ENCODE data around the gene MOV10L1. TPM values are rescaled to one million over a fixed set of nuclear protein-coding genes. Genes with fewer than 3 reads are reported as not detected.

The MOV10L1 gene
- total RNA-seq, 8 experiments from 2014 or later = 0.11 to 2.9 (median 0.45) TPM

DNA sequence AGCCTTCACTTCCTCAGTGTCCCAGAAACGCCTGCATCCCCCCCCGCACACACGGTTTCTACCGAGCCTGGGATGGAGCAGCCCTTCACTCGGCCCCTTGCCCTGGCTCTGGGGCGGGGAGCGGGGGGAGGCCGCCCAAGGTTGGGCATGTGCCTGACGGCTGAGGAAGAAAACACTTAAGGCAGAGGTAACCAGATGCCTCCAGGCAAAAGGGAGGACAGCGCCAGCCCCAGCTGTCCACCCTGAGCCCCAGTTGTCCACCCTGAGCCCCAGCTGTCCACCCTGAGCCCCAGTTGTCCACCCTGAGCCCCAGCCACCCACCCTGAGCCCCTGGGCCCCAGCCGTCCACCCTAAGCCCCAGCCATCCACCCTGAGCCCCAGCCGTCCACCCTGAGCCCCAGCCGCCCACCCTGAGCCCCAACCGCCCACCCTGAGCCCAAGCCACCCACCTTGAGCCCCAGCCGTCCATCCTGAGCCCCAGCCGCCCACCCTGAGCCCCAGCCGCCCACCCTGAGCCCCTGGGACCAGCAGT is 27.9 kb upstream of the MOV10L1 start:
- Histone ChIP-seq H3K27ac (no peak overlapping the region), H3K4me1 (replicated peaks in 1 of 2) (peaks cover 14 to 25% of the 10 kb centered on the region in 2 donors), H3K4me3 (no peak overlapping the region)
- 0 to 93% (median 39%) methylated on average over 1 to 7 of the region's 17 CpGs; no CpG with 5 or more reads in 5 of the 10 experiments for WGBS, 10 experiments
- no peak for ATAC-seq (replicated peaks in 6 of 8)
- in situ Hi-C loops (cut with MboI; ENCODE audit: low pct_unique_long_range_greater_than_20kb in 2 of 9, low sequenced_read_pairs in 9 of 9, unreplicated experiment in 9 of 9) = no loop called here

DNA sequence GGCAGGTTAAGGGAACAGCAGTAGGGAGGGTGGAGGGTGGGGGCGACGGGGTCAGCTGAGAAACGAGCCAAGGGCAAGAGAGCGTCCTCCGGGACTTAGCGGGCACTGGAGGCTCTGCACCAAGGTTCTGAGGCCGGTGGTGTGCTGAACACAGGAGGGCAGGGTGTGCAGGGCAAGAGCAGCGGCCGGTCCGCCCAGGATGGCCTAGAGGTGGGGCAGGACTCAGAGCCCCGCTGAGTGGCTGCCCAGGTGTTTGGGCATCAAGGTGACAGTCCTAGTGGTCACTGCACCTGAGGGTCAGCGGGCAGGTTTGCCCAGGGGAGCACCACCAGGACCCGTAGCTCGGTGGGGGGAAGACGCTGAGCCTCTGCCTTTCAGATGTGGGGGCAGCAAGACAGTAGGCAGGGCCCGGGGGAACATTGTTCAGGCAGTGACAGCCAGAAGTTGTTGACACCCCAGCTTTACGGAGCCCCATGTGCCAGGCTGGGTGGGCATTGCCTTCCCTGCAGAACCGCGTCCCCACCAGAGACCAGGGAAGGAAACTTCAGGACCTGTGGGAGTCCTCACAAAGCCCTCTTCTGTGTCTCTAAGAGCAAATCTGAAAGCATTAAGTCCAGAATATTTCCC is 27.2 kb upstream of the MOV10L1 start:
- in situ Hi-C loops (cut with MboI; ENCODE audit: low pct_unique_long_range_greater_than_20kb in 2 of 9, low sequenced_read_pairs in 9 of 9, unreplicated experiment in 9 of 9) = no loop called here
- Histone ChIP-seq H3K27ac (no peak overlapping the region), H3K4me3 (no peak overlapping the region), H3K4me1 (replicated peaks in 1 of 2) (peaks cover 14 to 25% of the 10 kb centered on the region in 2 donors)
- ATAC-seq (replicated peaks in 6 of 8) = no peak
- 72 to 100% (median 86%) methylated on average over 1 to 9 of the region's 19 CpGs; no CpG with 5 or more reads in 6 of the 10 experiments for WGBS, 10 experiments

DNA sequence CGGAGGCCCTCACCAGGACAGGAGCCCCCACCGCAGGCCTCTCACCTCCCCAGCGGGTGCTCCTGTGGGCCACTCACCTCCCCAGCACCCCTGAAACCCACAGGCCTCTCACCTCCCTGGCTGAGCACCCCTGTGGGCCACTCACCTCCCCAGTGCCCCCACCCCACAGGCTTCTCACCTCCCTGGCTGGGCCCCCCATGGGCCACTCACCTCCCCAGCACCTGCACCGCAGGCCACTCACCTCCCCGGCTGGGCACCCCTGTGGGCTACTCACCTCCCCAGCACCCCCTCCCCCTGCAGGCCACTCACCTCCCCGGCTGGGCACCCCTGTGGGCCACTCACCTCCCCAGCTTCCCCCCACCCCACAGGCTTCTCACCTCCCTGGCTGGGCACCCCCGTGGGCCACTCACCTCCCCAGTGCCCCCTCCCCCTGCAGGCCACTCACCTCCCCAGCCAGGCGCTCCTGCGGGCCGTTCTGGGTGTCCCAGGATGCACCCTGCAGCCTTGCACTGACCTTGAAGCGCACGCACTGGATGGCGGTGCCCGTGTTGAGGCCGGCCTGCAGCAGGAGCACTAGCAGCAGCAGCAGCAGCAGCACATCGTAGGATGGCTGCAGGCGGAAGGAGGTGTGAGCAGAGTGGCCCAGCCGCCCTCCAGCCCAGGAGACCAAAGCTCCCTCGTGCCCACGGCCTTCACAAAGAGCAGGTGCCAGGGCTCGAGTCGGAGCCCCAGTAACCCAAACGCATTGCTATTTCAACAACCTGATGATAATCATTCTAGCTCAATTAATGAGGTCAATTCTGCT is 26.0 kb upstream of the MOV10L1 start:
- Histone ChIP-seq H3K27ac (no peak overlapping the region), H3K4me3 (no peak overlapping the region), H3K4me1 (replicated peaks in 1 of 2) (peaks cover 13 to 21% of the 10 kb centered on the region in 2 donors)
- 40 to 90% (median 83%) methylated on average over 1 to 6 of the region's 23 CpGs; no CpG with 5 or more reads in 7 of the 10 experiments for WGBS, 10 experiments
- ATAC-seq (replicated peaks in 6 of 8) = no peak
- in situ Hi-C loops (cut with MboI; ENCODE audit: low pct_unique_long_range_greater_than_20kb in 2 of 9, low sequenced_read_pairs in 9 of 9, unreplicated experiment in 9 of 9) = no loop called here

DNA sequence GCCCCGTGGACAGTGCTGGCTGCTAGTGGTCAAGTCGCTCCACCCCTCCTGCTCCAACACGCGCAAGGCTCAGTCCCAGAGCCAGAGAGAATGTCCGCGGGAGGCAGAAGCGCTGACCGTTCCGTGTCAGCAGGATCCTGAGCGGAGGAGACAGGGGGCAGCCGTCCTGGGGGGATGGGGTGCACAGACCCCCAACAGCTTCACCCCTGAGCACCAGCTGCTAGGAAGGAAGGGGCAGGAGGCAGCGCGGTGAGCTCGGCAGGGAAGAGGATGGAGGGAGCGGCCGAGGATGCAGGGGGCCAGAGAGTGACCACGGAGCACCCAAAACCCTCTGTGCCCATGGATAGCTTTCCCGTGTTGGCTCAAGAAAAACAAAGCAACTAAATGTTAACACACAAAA is 25.4 kb upstream of the MOV10L1 start:
- Histone ChIP-seq H3K27ac (no peak overlapping the region), H3K4me1 (replicated peaks in 1 of 2) (peaks cover 6 to 15% of the 10 kb centered on the region in 2 donors), H3K4me3 (no peak overlapping the region)
- no peak for ATAC-seq (replicated peaks in 6 of 8)
- in situ Hi-C loops (cut with MboI; ENCODE audit: low pct_unique_long_range_greater_than_20kb in 2 of 9, low sequenced_read_pairs in 9 of 9, unreplicated experiment in 9 of 9) = no loop called here
- 0 to 83% (median 60%) methylated on average over 1 to 12 of the region's 18 CpGs; no CpG with 5 or more reads in 4 of the 10 experiments for WGBS, 10 experiments

DNA sequence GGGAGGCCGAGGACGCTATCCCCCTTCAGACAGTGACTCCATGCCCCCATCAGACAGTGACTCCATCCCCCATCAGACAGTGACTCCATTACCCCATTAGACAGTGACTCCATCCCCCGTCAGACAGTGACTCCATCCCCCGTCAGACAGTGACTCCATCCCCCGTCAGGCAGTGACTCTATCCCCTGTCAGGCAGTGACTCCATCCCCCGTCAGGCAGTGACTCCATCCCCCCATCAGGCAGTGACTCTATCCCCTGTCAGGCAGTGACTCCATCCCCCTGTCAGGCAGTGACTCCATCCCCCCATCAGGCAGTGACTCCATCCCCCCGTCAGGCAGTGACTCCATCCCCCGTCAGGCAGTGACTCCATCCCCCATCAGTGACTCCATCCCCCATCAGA is 22.6 kb upstream of the MOV10L1 start:
- Histone ChIP-seq H3K27ac (no peak overlapping the region), H3K4me3 (no peak overlapping the region), H3K4me1 (replicated peaks in 1 of 2) (no peaks in the 10 kb centered on the region)
- WGBS, 10 experiments = 0 to 63% methylated on average over 2 to 3 of the region's 8 CpGs; no CpG with 5 or more reads in 8 of the 10 experiments
- in situ Hi-C loops (cut with MboI; ENCODE audit: low pct_unique_long_range_greater_than_20kb in 2 of 9, low sequenced_read_pairs in 9 of 9, unreplicated experiment in 9 of 9) = no loop called here
- ATAC-seq (replicated peaks in 6 of 8) = no peak

DNA sequence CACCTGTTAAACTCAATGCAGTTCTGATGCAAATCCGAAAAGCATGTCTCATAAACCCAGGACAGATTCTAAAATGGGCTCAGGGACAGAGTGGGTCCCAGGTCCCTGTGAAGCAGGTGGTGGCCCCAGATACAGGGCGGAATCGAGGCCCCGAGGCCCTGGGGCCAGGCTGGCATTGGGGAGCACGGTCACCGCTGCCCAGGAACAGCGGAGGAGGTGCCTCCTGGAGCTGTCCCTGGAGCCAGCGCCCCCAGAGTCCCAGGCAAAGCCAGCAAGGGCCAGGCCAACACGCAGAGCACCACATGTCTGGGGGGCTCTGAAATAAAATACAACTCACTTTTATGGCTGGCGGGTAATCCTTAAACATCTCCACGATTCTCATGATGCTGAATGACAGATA is 21.7 kb upstream of the MOV10L1 start:
- ATAC-seq (replicated peaks in 6 of 8) = no peak
- in situ Hi-C loops (cut with MboI; ENCODE audit: low pct_unique_long_range_greater_than_20kb in 2 of 9, low sequenced_read_pairs in 9 of 9, unreplicated experiment in 9 of 9) = no loop called here
- H3K4me1 ChIP-seq (replicated peaks in 1 of 2) = no peaks in the 10 kb centered on the region
- no peak overlapping the region for H3K27ac ChIP-seq
- 33 to 100% (median 84%) methylated on average over 1 to 4 of the region's 11 CpGs; no CpG with 5 or more reads in 4 of the 10 experiments for WGBS, 10 experiments
- no peak overlapping the region for H3K4me3 ChIP-seq

DNA sequence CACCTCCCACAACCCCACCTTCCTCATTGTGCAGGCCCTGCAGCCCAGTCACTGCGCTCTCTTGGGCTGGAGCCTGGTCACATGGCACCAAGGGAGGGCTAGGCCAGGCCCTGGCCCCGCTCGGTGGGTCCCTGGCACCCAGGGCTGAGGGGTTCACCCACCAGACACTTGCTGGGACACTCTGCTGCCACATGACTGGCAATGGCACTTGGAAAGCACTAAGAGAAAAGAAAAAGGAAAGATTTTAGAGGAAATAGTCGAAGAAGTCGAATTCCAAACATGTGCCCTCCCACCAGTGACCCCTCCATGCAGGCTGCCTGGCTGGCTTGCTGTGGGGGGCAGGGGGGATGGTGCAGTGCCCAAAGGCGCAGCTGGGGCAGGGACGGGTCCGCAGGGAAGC is 19.4 kb upstream of the MOV10L1 start:
- no peak for ATAC-seq (replicated peaks in 6 of 8)
- 67 to 79% (median 74%) methylated on average over 1 to 4 of the region's 8 CpGs; no CpG with 5 or more reads in 6 of the 10 experiments for WGBS, 10 experiments
- Histone ChIP-seq H3K4me1 (replicated peaks in 1 of 2) (peaks cover 0 to 11% of the 10 kb centered on the region in 2 donors), H3K27ac (no peak overlapping the region), H3K4me3 (no peak overlapping the region)
- in situ Hi-C loops (cut with MboI; ENCODE audit: low pct_unique_long_range_greater_than_20kb in 2 of 9, low sequenced_read_pairs in 9 of 9, unreplicated experiment in 9 of 9) = no loop called here

DNA sequence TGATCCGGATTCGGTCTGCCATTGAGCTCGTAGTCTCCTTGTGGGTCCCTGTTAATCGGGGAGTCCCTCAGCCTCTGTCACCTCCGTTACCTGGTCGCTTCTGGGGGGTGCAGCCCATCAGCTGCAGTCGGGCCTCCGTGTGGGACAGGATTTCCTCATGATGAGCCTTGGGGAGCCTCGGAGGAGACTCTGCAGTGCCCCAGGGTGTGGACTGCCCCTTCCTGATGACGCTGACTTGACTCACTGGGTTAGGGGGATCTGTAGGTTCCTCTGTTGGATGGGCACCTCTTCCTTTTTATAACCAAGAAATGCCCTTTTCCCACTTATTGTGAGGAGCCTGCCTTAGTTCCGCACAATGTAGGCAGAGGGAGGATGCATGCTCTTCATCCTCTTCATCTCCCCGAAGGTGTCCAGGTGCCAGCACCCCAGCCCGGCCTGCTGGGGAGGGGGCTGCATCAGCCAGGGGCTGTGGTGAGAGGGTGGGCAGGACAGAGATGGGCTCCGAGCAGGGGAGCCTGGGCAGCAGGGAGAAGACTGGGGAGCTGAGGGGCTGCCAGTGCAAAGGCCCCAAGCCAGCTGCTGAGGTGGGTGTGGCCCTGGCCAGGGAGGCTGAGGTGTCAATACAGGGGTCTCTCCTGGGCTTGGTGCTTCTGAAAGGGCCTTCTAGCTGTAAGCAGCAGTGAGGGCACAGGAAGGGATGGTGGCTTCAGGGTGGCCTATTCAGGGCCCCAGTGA is 18.2 kb upstream of the MOV10L1 start:
- no peak overlapping the region for H3K27ac ChIP-seq
- no peak for ATAC-seq (replicated peaks in 6 of 8)
- in situ Hi-C loops (cut with MboI; ENCODE audit: low pct_unique_long_range_greater_than_20kb in 2 of 9, low sequenced_read_pairs in 9 of 9, unreplicated experiment in 9 of 9) = no loop called here
- WGBS, 10 experiments = 60 to 92% (median 79%) methylated on average over 1 to 6 of the region's 14 CpGs; no CpG with 5 or more reads in 4 of the 10 experiments
- H3K4me3 ChIP-seq = no peak overlapping the region
- peaks cover 0 to 11% of the 10 kb centered on the region in 2 donors for H3K4me1 ChIP-seq (replicated peaks in 1 of 2)

DNA sequence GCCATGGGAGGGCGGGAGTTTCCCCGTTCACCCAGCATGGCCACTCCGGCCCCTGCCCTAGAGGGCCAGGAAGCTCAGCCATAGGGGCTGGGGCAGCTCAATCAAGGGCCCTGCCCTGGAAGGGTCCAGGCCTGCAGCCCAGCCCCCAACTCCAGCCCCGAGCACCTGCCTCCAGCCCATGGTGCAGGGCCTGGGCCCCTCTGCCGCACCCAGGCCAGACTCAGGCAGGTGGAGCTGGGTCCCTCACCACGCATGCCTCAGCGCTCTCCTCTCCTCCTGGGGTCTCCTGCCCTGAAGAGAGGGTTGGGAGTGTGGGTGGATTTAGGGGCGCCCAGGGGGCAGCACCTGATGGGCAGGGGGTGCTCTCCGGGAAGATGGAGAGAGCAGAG is 17.6 kb upstream of the MOV10L1 start:
- H3K4me3 ChIP-seq = no peak overlapping the region
- in situ Hi-C loops (cut with MboI; ENCODE audit: low pct_unique_long_range_greater_than_20kb in 2 of 9, low sequenced_read_pairs in 9 of 9, unreplicated experiment in 9 of 9) = no loop called here

DNA sequence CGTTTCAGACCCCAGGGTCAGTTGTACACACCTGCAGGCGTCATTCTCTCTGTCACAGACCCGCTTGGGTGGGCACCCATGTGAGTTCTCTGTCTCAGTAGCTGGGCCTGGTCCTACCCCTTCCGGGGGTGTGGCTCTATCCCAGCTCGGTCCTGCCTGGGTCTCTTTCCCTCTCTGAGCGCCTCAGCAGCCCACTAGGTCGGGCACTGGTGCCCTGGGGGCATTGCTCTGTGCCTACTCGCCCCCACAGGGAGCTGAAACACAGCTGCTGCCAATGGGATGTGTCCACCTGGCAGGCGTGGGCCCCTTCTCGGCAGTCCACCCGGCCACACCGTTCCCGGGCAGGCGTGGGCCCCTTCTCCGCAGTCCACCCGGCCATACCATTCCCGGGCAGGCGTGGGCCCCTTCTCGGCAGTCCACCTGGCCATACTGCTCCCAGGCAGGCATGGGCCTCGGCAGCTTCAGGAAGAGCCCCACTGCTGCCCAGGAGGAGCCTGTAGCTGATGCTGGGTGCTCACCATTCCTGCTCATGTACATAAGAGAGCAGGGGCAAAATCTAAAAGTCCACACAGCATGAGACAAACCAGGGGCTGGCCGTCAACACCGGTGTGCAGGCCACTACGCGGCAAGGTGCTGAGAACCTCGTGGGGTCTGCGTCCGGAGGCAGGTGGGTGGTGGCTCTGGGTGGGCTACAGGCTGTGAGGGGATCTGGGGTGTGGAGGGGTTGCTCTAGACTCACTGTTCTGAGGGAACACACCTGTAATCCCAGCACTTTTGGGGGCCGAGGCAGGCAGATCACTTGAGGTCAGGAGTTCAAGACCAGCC is 16.9 kb upstream of the MOV10L1 start:
- in situ Hi-C loops (cut with MboI; ENCODE audit: low pct_unique_long_range_greater_than_20kb in 2 of 9, low sequenced_read_pairs in 9 of 9, unreplicated experiment in 9 of 9) = no loop called here
- Histone ChIP-seq H3K4me3 (no peak overlapping the region), H3K27ac (no peak overlapping the region), H3K4me1 (replicated peaks in 1 of 2) (peaks cover 0 to 11% of the 10 kb centered on the region in 2 donors)
- 46 to 100% (median 90%) methylated on average over 1 to 7 of the region's 28 CpGs; no CpG with 5 or more reads in 6 of the 10 experiments for WGBS, 10 experiments
- ATAC-seq (replicated peaks in 6 of 8) = no peak

More for the DNA sequence above, 17.6 kb upstream of the MOV10L1 start:
- 80% methylated on average over 1 of the region's 9 CpGs; no CpG with 5 or more reads in 9 of the 10 experiments for WGBS, 10 experiments
- peaks cover 0 to 11% of the 10 kb centered on the region in 2 donors for H3K4me1 ChIP-seq (replicated peaks in 1 of 2)
- ATAC-seq (replicated peaks in 6 of 8) = no peak
- no peak overlapping the region for H3K27ac ChIP-seq

DNA sequence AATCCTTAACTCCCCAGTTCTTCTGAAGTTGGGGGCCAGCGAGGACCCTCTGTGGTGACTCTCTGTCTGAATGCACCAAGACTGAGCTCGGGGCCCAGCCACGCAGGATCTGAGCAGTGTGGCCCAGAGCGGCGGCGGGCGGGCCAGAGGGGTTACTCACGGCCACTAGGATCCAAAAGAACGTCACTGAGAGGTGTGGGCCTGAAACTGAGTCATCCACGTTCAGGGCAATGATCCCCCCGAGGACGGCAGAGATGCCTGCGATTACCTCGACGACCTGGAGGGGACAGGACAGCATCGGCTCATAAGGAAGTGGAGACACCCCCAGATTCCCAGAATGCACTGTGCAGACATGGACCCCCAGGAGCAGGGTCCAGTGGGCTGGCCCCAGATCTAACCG is 15.8 kb upstream of the MOV10L1 start:
- in situ Hi-C loops (cut with MboI; ENCODE audit: low pct_unique_long_range_greater_than_20kb in 2 of 9, low sequenced_read_pairs in 9 of 9, unreplicated experiment in 9 of 9) = no loop called here
- WGBS, 10 experiments = 46 to 90% (median 80%) methylated on average over 1 to 3 of the region's 17 CpGs; no CpG with 5 or more reads in 5 of the 10 experiments
- Histone ChIP-seq H3K4me1 (replicated peaks in 1 of 2) (peaks cover 0 to 11% of the 10 kb centered on the region in 2 donors), H3K27ac (no peak overlapping the region), H3K4me3 (no peak overlapping the region)
- peak in 4 of 8 experiments; percentile 5 to 30 (median 12) for ATAC-seq (replicated peaks in 6 of 8)

Data from motor neuron (in vitro differentiated cells).